NCI-H1105 treated with DMSO at 0.1 percent for 48 hours (cell line): Measurements from ENCODE around the gene TAS1R3.

Source experiments
- DNase-seq: peaks from one replicate; lab custom pipeline; 2025; lab: John Stamatoyannopoulos, UW

Gene TAS1R3

DNA sequence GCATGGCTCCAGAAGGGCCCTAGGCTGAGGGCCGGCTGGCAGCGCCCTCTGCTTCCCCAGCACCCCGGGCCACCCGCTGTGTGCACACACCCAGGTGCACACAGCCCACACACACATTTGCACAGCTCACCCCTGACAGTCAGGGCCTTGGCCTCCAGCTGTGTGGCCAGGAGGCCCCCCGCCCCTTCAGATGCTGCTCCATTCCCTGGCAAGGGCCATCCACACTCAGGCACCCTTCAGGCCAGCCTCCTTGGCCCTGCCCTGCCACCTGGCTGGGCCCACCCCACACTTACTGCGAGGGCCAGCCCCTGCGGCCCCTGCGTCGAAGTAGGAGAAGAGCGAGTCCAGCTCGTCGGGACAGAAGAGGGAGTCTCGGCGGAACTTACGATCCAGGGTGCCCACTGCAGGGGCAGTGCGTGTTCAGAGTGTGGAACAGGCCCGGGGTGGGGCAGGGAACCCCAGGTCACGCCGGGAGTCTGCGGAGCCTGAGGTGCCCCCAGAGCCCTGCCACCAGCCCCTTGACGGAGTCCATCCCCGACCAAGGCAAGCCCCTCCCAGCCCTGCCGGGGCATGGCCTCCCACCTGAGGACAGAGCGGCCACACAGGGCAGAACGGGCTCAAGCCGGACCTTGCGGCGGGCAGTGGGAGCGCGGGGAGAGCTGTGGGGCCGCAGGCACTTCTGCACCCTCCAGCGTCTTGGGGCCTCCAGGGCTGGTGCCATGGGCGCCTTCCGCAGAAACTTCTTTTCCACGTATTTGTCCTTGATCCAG, 35.7 kb upstream of the TAS1R3 start:
- no peak for DNase-seq

DNA sequence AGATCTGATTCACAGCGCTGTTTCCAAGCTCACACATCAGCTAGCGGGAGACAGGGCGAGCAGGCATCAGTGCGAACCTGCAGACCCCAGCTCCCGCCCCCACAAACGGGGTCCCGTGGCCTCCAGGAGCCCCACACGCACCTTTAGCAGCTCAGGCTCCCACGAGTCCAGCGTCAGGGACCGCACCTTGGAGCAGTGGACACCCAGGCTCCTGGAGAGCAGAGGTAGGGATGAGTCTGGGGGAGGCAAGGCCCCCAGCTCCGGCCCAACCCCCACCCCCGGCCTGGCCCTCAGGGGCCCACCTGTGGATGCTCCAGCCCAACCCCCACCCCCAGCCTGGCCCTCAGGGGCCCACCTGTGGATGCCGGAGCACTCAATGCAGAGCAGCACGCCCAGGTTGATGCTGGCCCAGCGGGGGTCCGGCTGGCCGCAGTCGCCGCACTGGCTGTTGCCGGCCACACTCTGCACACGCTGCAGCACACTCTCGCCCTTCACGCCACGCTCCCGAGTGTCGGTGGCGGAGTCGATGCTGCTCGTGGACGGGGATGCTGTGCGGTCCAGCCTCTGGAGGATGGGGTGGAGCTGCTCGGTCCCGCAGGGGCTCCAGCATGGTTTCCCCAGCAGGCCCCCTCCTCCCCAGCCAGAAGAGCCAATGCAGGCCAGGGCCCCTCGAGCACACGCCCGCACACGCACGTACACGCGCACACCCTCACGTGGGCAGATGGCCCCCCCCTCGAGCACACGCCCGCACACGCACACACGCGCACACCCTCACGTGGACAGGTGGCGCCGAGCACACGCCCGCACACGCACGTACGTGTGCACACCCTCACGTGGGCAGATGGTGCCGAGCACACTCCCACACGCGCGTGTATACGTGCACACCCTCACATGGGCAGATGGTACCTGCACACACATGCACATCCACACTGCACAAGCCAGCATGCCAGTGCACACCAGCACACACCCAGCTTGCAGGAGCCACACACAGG, 34.7 kb upstream of the TAS1R3 start:
- no peak for DNase-seq

DNA sequence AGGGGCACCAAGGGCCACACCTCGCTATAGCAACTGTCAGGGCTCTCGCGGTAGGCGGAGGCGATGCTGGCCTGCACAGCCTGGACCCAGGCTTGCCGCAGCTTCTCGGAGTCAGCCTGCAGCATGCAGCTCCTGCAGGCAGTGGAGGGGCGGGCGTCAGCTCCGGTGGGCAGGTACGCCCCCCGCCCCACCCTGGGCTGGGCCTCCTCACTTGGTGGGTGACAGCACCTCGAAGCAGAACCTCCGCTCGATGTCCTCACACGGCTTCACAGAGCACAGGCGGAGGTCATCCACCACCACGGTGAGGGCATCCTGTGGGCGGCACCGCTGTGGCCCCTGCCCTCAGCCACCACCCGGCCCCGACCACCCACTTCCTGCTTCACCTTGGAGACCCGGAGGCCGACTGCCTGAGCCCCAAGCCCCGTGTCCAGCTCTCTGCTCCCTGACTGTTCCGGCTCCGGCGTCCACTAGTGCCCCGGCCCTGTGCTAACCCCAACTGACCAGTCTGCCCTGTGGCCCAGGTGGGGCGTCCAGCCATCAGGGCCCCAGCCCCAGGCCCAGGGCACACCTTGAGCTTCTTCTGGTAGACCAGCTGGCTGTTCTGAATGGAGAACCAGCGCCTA, 33.2 kb upstream of the TAS1R3 start:
- no peak for DNase-seq

DNA sequence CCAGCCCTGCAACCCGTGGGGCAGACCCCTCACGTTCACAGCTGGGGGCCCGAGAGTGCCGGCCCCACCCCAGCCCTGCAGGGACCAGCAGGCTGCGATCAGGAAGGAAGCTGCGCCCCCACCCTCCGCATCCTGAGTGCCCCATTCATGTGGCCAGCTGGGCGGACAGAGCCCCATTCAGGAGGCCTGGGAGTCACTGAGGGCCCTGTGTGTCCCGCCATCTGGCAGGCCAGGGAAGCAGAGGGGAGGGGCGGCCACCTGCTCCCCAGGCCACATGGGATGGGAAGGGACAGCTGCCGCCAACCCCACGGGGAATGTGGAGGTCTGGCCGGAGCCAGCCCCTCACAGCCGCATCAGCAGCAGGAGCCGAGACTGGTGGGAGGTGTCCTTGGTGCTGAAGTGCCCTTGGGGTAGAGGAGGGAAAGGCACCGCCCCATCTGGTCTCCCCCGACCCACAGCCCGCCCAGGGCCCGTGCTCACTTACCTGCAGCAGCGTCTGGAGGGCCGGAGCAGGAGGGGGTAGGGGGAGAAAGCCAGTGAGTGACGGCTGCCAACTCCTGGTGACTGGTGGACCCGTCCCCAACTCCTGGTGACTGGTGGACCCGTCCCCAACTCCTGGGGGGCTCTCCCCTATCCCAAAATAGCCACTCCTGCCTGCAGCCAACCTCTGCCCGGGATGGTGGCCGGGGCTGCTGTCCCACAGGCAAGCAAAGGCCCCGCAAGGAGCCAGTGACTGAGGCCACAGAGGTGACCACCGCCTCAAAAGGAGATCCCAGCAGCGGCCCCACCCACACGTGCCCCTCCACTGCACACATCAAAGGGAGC, 32.0 kb upstream of the TAS1R3 start:
- DNase-seq: no peak

DNA sequence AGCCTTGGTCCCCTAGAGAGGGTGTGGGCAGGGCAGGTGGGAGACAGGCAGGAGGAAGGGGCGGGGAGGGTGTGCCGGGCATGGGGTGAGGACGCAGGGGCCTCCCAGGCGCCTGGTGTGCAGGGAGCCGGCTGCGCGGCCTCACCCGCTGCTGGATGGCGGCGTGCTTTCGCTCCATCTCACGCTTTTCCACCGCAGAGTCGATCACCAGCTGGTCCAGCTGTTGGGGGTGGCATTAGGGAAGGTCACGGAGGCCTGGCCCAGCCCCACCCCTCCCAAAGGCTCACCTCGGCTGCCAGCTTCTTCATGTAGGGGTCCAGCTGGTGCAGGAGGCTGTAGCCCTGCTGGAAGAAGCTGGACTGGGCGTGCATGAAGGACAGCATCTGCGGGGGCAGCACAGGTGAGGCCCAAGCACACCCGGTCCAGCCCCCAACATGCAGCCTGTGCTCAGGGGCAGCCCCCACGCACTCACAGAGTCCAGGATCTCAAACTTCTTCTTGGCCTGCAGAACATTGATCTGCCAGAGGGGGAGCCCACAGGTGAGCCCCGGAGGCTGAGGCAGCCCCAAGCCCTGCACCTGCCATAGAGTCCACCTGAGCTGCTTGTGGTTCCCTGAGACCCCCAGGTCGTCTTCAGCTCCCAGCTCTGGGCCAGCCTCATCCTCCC, 31.3 kb upstream of the TAS1R3 start:
- peak; percentile 18 for DNase-seq

DNA sequence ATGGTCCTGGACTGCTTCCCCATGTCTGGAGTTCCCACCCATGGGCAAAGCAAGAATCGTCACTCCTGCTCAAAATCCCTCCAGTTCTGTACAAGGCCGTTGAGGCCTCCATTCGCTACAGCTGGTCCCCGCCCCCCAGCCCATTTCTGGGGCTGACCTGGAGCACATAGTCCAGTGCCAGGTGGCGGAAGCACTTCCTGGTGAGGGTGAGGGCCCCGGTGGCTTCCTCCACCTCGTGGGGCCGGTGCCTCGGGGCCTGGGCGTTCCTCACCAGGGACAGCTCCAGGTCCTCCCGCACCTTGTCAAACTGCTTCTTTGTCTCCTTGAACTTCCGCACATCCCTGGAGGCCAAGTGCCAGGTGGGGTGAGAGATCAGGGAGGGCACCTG, 30.7 kb upstream of the TAS1R3 start:
- no peak for DNase-seq

DNA sequence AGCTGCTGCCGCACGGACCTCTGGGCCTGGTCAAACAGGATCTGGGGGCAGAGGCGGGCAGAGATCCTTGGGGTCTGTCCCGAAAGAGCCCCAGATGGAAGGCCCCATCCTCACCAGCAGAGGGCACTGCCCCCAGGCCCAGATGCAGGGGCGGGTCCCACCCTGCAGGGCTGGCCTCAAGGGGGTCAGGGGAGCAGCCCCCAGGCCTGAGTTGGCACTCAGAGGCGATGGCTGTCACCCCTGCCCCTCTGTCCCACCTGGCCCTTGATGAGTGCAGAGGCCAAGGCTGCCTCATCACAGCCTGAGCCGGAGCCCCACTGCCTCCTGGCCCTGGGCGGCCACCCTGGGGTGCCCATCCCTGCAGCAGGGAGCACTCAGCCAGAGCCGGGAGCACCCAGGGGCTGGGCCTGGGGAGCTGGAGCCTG, 29.1 kb upstream of the TAS1R3 start:
- no peak for DNase-seq

DNA sequence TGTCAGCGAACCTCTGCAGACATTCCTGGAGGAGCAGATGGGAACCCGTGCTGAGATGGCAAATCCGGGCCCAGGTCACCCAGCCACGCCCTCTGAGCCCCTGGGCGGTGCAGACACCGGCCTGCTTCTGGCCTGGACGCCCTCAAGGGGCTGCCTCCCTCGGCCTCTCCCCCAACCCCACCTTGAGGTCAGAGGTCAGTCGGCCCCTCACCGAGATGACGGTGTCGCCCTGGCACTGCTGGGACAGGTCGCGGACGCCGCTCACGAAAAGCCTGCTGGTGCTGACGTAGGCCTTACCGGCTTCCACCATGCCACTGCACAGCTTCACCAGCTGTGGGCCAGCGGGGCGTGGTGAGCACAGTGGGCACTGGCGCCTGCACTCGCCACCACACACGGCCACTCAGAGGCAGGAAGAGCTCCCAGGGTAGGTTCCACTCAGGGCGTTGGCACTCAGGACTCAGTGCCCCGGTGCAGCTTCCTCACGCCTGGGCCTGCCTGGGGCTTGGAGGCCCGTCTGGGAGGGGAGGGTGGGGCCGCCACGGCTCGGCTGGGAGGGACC, 28.1 kb upstream of the TAS1R3 start:
- no peak for DNase-seq

DNA sequence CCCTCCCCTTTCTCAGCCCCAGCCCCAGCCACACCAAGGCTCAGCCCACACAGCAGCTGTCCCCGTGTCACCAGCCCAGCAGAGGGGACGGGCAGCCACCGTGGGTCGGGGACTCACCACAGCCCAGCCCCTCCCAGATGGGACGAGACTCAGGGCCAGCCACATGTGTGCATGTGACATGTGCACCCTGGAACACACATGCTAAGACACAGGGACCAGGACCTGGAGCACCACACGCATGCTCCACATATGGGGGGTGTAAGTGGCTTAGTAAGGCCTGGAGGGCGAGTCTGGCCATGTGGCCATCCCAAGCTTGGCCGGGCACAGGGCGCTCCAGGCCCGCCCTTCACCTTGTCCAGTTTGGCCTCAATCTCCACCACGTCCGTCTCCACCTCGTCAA, 27.3 kb upstream of the TAS1R3 start:
- no peak for DNase-seq

DNA sequence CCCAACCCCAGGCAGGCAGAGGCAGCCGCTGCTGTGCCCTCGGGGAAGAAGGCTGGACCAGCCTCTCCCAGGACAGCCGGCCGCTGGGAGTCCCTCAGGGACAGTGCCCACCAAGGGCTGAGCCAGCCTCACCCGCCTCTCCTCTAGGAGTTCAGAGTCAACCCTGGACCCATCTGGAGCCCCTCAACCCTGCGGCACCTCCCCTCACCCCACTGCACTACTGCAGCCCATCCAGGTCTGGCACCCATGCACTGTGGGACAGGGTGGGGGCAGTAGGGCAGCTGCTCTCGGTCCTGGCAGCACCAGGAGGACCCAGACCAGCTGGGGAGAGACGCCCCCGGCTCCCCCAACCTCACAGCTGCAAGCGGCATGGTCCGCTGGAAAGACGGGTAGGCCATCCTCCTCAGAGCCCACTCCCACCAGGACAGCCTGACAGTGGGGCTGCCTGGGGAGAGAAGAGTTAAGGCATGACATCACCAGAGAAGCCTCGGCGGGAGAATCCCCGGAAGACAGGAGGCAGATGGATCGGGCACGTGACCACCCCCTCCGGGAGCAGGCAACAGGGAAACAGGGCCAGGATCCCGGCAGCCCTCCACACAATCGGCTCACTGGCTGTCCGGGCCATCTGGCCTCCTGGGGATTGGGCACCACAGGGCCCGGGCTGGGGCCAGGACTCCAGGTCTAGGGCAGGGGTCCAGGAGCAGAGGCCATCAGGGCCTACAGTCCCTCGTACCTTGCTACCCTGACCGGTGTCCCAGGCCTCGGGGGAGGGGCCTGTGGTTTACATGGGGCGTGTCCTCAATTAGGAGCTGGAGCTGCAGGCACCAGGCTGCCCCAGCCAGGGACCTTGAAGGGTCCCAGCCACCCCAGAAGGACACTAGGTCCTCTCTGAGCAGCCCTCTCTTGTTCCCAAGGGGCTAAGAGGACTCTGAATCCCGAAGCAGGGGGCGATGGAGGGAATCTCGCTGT, 26.5 kb upstream of the TAS1R3 start:
- DNase-seq: peak; percentile 53

DNA sequence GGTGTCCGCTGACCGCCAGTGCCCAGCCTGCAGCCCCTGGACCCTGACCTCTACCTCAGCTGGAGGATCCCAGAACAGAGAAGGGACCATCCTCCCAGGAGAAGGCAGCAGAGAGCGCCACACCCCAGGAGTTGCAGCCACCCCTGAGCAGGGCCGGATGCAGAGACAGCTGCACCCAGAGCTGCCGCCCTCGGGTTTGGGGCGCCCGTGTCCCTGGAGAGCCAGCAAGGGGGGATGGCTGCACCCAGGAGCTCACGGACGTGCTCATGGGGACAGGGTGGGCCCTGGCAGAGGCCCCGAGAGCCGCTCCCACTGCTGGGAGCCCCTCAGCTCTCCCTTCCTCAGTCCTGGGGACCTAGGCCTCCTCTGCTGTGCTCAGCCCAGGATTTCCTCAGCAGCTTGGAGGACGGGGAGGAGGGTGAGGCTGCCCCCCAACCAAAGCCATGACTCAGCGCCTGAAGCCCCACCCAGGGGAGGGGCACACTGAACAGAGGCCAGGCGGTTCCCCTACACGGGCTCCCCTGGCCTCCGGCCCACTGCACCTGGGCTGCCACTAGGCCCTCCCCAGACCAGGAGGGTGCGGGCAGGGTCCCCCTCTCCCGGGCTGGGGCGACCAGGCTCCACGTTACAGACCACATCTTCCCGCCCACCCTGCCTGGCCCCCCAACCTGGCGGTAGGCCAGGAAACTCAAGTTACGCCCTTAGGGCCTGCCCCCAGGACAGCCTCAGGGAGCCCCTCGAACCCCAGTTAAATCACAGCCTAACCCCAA, 25.6 kb upstream of the TAS1R3 start:
- no peak for DNase-seq

DNA sequence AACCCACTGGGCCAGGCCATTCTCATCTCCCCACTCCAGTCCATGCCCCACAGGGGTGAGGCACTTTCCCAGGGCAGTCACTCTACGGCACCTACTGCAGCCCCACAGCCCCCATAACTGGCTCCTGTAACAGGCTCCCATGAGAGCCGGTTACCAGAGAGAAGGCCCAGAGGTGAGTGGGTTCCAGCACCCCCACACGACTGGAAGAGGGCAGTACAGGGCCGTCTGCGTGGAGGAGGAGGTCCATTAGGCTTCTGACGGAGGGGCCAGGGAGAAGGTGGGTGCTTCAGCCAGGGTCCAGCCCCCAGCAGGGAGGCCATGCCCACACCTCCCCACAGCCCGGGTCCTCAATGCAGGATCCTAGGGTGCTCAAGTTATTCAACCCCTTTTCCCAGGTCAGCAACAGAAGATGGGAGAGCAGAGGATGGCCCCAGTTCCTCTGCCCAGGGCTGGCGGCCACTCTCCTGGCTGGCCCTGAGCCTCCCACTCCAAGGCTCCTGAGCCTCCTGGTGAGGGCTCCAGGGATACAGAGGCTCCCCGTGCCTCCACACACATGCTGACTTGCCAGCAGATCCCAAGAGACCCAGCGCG, 24.9 kb upstream of the TAS1R3 start:
- DNase-seq: no peak

DNA sequence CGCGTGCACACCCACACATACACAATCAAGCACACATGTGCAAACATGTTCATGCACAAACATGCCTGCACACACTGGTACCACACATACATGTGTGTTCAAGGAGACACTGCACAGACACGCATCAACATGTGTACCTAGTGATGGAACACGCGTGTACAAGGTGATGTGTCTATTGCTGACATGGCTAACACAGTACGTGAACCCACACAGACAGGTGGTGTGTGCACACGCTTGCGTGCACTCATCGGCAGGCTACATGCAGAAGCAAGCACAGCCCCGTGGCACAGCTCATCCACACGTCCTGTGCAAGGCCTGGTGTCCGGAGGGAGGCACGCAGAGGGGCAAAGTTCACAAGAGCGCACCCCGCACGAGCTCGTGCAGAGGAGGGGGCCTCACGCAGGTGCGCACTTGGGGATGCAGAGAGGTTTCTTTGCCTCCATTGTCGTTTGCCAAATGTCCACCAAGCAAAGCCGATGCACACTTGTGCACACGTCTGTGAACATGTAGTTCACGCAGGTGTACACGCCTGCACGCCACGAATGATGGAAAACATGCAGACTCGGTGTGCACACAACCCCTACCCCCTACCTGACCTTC, 24.3 kb upstream of the TAS1R3 start:
- DNase-seq: no peak

DNA sequence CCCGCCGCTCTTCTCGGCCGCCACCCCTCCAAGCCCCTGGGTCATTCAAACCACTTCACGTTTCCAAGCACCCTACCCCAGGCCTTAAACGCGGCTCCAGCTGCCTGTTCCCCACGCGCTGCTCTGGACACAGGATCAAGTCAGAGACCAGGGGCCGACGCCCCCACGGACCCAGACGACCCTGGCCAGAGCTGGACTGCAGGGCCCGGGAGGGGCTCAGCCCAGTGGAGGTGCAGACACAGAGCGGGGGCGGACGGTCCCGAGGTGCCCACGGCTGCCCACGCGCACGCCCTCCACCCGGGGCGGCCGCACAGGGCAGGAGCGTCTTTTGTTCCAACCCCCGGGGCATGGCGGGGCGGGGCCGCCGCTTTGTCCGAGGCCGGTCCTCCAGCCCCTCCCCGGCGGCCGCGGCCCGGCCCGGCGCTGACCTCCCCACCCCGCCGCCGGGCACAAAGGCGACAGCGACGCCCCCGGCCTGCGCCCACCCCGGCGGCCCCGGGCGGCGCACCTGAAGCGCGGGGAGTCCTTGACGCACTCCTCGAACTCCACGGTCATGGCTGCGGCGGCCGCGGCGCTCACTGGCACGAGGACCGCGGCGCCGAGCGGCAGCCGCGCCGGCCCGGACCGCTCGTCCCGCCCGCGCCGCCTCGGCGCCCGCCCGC, 23.7 kb upstream of the TAS1R3 start:
- no peak for DNase-seq

DNA sequence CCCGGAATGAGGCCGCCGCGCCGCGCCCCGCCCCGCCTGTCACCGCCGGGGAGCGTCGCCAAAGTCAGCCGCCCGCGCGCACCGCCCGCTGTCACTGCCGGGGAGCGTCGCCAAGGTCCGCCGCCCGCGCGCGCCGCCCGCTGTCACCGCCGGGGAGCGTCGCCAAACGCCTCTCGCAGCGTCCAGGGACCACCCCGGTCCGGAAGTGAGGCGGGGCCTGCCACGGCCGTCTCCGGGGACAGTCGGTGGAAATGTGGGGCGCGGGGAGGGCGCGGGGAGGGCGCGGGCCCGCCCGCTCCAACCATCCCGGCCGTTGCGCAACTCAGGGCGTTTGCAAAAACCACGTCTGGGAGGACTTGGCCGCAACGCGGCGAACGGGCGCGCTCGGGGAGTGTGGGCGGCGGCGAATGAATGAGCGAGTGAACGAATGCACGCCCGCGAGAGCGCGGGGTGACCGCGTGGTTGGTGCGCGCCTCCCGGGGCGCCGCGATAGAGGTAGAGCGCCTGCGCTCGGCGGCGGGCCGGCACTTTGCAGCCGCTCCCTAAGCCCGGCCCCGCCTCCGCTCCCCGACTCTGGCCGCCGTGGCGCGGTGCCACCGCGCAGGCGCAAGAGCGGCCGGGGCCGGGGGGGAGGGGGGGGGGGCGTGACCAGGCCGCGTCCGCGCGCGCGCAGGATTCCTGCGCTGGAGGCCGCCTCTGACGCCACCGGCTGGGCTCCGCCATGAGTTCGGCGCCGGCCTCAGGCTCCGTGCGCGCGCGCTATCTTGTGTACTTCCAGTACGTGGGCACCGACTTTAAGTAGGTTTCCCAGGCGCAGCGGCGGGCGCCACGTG, 22.9 kb upstream of the TAS1R3 start, which contains the start of the genes ACAP3 and PUSL1:
ACAP3 (minus strand) TSS at position 8 of the 833 bp plus-strand sequence. CDS start 115 bp downstream, outside the sequence.
PUSL1 (plus strand) TSS at position 675 of the 833 bp plus-strand sequence; CDS start at position 722, 47 bp downstream.
- peak; percentile 82 for DNase-seq

DNA sequence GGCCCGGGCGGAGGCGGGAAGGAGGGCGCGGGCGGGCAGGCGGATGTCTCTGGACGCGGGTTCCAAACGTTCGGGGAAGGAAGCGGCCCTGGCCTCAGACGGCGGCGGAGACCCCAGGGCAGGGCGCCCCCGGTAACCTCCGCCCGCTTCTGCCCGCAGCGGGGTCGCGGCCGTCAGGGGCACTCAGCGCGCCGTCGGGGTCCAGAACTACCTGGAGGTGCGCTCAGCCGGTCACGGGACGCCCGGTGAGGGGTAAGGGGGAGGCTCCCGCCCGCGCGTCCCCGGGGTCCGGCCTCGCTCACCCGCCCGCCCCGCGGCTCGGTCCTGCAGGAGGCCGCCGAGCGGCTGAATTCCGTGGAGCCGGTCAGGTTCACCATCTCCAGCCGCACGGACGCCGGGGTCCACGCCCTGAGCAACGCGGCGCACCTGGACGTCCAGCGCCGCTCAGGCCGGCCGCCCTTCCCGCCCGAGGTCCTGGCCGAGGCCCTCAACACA, 22.3 kb upstream of the TAS1R3 start:
- no peak for DNase-seq
